ENCODE measurements around the gene RPS6KC1. TPM values are rescaled to one million over a fixed set of nuclear protein-coding genes. Genes with fewer than 3 reads are reported as not detected.

RPS6KC1 gene
- total and polyA plus RNA-seq, 2 of the 4 experiments (the other 2 are of a cell fraction): 7.9 to 23.7 TPM

GRCh38 chr1:213269829-213270228 lies 218.8 kb downstream of the RPS6KC1 start:
- ATAC-seq (ENCODE audit: low read depth) (no peak), DNase-seq (no peak)
- Histone ChIP-seq H3K27ac (ENCODE audit: insufficient read depth, low read length) (no peak overlapping the region), H3K4me1 (ENCODE audit: control insufficient read depth, insufficient read depth, low read length) (peaks cover 4% of the 10 kb centered on the region), H2BK15ac (ENCODE audit: low read depth, low read length) (no peak overlapping the region), H3K9me3 (ENCODE audit: control insufficient read depth, insufficient read depth, low read length) (no peaks in the 10 kb centered on the region), H2AK9ac (replicated peaks; ENCODE audit: low read depth, low read length, poor library complexity) (no peak overlapping the region), H4K91ac (ENCODE audit: insufficient read depth, low read depth, low read length) (no peak overlapping the region), H3K14ac (replicated peaks; ENCODE audit: low read depth, low read length) (no peak overlapping the region), H3K4ac (ENCODE audit: low read depth, low read length) (no peak overlapping the region), H2BK120ac (ENCODE audit: low read depth, low read length) (no peak overlapping the region), H2AK5ac (ENCODE audit: low read depth, low read length) (no peak overlapping the region), H3K23ac (ENCODE audit: low read depth, low read length) (no peak overlapping the region), H3K18ac (ENCODE audit: low read depth, low read length) (no peak overlapping the region), H2AFZ (replicated peaks; ENCODE audit: low read length, poor library complexity) (no peak overlapping the region), H4K8ac (ENCODE audit: low read depth in 2 of 2, low read length in 2 of 2) (no peak overlapping the region), H3K4me2 (ENCODE audit: low read depth, low read length) (no peak overlapping the region), H4K20me1 (ENCODE audit: insufficient read depth, low read length) (no peaks in the 10 kb centered on the region), H3K56ac (ENCODE audit: extremely low read depth, insufficient read depth, low read length) (no peak overlapping the region), H3K4me3 (ENCODE audit: insufficient read depth, low read depth, low read length) (no peak overlapping the region), H2BK20ac (ENCODE audit: low read depth, low read length) (no peak overlapping the region), H3K9ac (ENCODE audit: low read depth, low read length) (no peak overlapping the region), H3K79me1 (ENCODE audit: low read depth in 1 of 2, low read length in 2 of 2) (no peaks in the 10 kb centered on the region), H2BK5ac (ENCODE audit: low read depth, low read length, poor library complexity, severe bottlenecking) (no peak overlapping the region), H3K27me3 (ENCODE audit: control insufficient read depth, insufficient read depth, low read length) (no peaks in the 10 kb centered on the region), H3K36me3 (ENCODE audit: control insufficient read depth, insufficient read depth, low read length) (peaks cover 3% of the 10 kb centered on the region), H4K5ac (ENCODE audit: low read depth, low read length) (no peak overlapping the region), H3K9me1 (ENCODE audit: insufficient read depth, low read length) (0 out of 2 replicates have a peak, but pooled peaks cover 2% of the 10 kb centered on the region)
- dilution Hi-C loops (cut with HindIII; ENCODE audit: low sequenced_read_pairs, unreplicated experiment): no loop called here
- TF ChIP-seq MAFK (IDR thresholded peaks at IDR 0.05; ENCODE audit: low read depth, low read length) (0 out of 2 replicates have a peak, but pooled peaks have one; percentile 9), RCOR1 (IDR thresholded peaks at IDR 0.05; ENCODE audit: insufficient replicate concordance, low read length) (no peak), CTCF (conservative IDR thresholded peaks at IDR 0.05; ENCODE audit: low read depth, low read length) (no peak)
- intact Hi-C loops (cut with micrococcal nuclease): no loop called here
- in situ Hi-C loops (cut with MboI; ENCODE audit: low sequenced_read_pairs): no loop called here
- ChIA-PET POLR2A (ENCODE audit: unreplicated experiment) (no interaction called here), CTCF (interaction anchor here (0.8 kb wide), 1 partner anchor 13 kb away, joined by 3 read pairs; no protein-coding TSS in a partner anchor)
- WGBS, 2 experiments (ENCODE audit: extremely low coverage in 2 of 2, insufficient read length in 1 of 2): no CpG with 5 or more reads among the region's 1 CpG
- BruUV-seq (replicated peaks): no TSS peak
